ENCODE results near the gene CLK3.
"Not testable (repeated sequence)": the region's sequence is repeated elsewhere in the genome, so short reads cannot be mapped to it uniquely, and the experiment has no call there.

CLK3 gene

GRCh38 chr15:74615508-74616365, at the start of gene CLK3:
Gene CLK3, plus strand, starts transcription at chr15:74615836. Its CDS starts 3,361 bp downstream, at chr15:74619197.
- in situ Hi-C loops (cut with MboI; ENCODE audit: low sequenced_read_pairs): no loop called here

GRCh38 chr15:74568594-74568993, 47.0 kb upstream of the CLK3 start:
- in situ Hi-C loops (cut with MboI; ENCODE audit: low sequenced_read_pairs): no loop called here

DNA sequence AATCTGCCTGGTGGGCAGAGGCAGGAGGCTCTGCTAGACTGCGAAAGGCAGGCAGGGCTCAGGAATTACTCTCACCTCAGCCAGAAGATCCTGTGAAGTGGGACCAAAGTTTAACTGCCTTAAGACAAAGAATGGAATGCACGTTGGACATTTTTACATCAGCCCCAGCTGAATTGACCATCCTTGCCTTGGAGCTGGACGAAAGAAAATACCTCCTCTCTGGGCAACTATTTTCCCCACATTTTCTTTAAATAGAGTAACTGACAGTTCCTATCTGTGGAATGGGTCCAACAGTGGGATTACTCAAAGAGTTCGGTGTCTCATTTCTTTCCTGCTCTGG, 45.9 kb upstream of the CLK3 start:
- in situ Hi-C loops (cut with MboI; ENCODE audit: low sequenced_read_pairs): no loop called here

DNA sequence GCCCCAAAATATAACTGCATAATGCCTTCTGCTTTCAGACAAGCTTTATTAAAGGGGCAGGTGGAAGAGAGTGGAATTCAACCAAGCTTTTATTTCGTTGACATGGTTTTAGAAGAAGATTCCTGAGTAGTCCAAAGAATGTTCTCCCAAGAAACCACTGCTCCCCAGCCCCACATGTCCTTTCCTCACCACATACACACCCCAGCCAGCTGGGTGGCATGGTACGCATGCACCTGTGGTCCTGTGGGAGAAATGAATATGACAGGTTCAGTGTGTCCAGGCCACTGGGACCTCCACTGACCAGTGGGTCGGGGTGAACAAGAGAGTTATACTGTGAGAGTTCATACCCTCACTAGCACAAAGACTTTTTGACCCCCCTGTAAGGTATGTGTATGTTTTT, 44.4 kb upstream of the CLK3 start:
- in situ Hi-C loops (cut with MboI; ENCODE audit: low sequenced_read_pairs): no loop called here

DNA sequence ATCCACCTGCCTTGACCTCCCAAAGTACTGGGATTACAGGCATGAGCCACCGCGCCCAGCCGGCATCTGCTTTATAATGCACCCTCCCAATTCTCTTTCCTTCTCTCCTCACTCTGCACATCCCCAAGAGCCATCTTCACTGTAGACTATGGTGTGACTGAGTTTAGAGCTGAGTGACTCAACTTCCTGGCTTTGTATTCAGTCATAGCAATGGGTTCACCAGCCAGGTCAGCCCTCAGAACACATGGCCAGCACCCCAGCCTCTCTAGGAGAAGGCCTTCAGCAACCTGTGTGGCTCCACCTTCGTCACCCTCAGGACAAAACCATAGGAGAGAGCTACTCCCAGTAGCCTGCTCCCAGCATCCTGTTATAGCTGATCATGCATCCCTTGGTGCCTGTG, 41.6 kb upstream of the CLK3 start:
- in situ Hi-C loops (cut with MboI; ENCODE audit: low sequenced_read_pairs): no loop called here

DNA sequence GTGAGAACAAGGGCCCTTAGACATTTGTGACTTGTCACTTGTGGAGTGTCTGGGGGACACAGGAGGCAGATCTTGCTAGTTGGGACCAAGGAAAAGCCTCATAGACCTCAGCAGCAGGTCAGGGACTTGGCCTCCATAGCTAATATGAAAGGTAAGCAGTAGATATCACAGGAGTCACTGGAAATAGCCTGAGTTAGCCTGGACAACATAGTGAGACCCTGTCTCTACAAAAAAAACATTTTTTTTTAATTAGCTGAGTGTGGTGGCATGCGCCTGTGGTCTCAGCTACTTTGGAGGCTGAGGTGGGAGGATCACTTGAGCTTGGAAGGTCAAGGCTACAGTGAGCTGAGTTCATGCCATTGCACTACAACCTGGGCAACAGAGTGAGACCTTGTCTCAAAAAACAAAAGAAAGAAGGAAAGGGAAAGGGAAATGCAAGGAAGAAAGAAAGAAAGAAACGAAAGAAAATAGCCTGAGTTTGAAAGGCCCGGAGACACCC, 37.1 kb upstream of the CLK3 start:
- in situ Hi-C loops (cut with MboI; ENCODE audit: low sequenced_read_pairs): no loop called here

DNA sequence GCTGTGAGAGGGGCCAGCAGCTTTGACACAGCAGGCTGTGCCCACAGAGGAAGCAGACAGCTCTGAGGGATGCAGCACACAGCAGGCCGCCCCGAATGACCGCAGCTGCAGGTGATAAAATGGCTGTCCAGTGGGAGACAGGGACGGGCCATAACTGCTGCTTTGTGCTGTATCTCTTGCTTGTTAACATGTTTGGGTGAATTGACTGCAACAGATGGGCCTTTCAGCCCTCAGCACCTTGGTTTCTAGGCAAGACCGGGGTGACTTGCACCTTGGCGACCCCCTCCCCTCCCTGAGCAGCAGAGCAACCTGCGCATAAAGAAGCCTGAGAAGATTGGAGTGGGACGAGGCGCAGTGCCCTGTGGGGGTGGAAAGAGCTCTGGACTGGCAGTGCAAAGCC, 36.6 kb upstream of the CLK3 start:
- in situ Hi-C loops (cut with MboI; ENCODE audit: low sequenced_read_pairs): no loop called here

GRCh38 chr15:74580538-74581350, 34.9 kb upstream of the CLK3 start:
- in situ Hi-C loops (cut with MboI; ENCODE audit: low sequenced_read_pairs): no loop called here

- in situ Hi-C loops (cut with MboI; ENCODE audit: low sequenced_read_pairs): no loop called here
Measured at GRCh38 chr15:74584204-74584603, 31.4 kb upstream of the CLK3 start.

DNA sequence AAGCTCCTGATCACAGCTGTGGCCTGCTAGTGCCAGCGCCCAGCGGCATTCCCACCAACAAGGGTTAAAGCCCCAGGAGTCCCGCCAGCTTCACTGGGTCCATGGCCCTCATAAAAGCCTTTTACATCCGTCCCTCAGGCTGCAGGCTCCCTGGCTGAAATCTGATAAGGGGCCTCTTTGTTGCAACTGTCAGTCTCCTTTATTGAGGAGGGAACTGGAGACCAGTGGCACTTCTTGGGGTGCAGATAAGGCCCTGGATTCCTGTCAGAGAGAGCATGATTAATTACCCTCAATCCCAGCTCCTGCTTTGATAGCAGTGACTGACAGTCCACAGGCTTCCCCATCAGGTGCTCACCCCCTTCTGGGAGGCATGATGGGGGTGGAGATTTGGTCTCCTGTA, 30.9 kb upstream of the CLK3 start:
- in situ Hi-C loops (cut with MboI; ENCODE audit: low sequenced_read_pairs): no loop called here

DNA sequence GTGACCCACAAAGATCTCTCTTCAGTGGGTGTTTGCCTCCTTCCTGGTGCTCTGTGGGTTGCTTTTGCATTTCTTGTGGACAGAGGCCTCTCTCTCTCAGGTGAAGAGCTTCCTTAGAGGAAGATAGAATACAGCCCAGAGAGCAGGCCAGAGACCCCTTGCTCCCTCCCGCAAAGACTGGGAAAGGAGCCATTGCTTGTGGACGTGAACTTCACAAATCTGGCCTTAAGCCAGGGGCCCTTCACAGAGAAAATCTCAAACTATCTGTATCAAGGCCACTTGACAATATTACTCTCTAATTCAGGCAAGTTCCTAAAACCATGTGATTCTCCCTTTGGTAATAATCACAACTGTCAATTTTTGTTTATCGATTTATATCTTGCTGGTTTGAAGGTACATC, 30.4 kb upstream of the CLK3 start:
- in situ Hi-C loops (cut with MboI; ENCODE audit: low sequenced_read_pairs): no loop called here

DNA sequence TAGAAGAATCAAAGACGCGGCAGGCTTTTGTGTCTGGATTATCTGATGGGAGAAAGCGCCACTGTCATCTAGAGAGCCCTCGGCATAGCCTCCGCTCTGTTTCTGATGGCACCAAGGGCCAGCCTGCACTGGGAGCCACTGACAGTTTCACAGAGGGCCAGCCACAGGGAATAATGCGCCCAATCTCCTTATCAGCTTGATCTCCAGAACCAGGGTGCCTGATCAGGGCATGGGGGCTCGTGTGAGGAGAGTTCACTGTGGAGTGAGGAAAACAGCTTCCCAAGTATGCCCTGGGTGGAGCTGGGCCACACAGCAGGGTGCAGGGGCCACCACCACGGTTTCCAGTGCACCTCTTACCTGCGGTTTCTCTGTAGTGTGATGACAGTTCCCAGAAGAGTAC, 29.8 kb upstream of the CLK3 start:
- in situ Hi-C loops (cut with MboI; ENCODE audit: low sequenced_read_pairs): no loop called here

GRCh38 chr15:74589826-74590225, 25.8 kb upstream of the CLK3 start:
- in situ Hi-C loops (cut with MboI; ENCODE audit: low sequenced_read_pairs): no loop called here

- in situ Hi-C loops (cut with MboI; ENCODE audit: low sequenced_read_pairs): no loop called here
Measured at GRCh38 chr15:74592222-74592621, 23.4 kb upstream of the CLK3 start.

DNA sequence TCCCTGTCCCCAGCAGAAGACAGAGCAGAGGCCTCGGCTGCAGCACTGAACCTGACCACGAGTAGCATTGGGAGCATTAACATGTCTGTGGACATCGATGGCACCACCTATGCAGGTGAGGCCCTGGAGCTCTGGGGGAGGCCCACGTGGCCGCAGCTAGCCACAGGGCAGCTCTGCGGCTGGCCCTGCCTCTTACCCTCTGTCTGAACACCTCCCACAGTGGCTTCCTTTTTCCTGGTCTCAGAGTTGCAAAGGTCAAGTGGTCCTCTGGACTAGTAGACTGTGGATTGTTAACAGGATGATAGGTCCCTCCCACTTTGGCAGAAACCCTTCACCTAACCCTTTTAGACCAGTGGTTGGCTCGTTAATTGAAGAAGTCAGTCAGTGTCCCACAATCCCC, 22.5 kb upstream of the CLK3 start:
- in situ Hi-C loops (cut with MboI; ENCODE audit: low sequenced_read_pairs): no loop called here

- in situ Hi-C loops (cut with MboI; ENCODE audit: low sequenced_read_pairs): no loop called here
Measured at GRCh38 chr15:74594455-74594854, 21.2 kb upstream of the CLK3 start.

- in situ Hi-C loops (cut with MboI; ENCODE audit: low sequenced_read_pairs): no loop called here
Measured at GRCh38 chr15:74595271-74595670, 20.4 kb upstream of the CLK3 start.

GRCh38 chr15:74596736-74597135, 18.9 kb upstream of the CLK3 start:
- in situ Hi-C loops (cut with MboI; ENCODE audit: low sequenced_read_pairs): not testable (repeated sequence)

DNA sequence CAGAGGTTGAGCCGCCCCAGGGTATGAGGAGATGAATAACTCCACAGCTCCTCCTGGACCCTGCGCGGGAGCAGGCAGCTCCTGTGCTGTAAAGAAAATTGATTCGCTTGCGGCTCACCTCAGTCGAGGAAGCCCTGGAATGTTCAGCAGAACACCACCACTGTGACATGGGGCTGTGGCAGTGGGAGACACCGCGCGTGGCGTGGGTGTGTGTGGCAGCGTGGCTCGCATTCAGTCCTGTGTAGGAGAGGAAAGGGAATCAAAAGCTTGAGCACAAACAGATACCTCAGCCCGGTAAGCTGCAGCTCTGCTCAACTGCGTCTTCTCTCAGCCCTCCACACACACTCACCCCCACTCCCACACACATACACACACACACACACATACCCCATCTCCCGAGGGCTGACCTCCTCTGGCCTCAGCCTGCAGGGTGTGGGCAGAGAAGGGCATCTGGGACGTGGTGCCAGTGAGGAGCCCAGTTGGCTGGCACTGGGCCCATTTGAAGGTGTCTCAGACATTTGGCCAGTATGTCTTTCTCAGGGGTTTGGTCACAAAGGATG, 18.4 kb upstream of the CLK3 start:
- in situ Hi-C loops (cut with MboI; ENCODE audit: low sequenced_read_pairs): not testable (repeated sequence)

- in situ Hi-C loops (cut with MboI; ENCODE audit: low sequenced_read_pairs): no loop called here
Measured at GRCh38 chr15:74598126-74598842, 17.4 kb upstream of the CLK3 start.

DNA sequence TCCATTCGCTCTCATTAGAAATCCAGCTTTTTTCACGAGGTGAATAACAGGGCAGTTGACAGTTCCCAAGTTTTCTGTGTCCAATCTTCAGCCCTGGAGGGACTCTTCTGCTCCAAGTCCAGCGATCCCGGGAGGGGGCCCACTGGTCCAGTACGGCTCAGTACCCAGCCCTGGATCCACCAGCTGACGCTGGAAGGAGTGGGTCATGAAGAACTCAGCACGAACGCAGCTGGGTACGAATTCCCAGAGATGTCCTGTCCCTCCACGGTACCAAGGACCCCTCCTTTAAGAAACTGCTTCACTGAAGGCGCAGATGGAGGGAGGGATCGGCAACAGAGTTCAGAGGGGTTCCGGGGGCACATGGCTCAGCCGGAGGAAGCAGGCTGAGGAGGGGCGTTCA, 16.5 kb upstream of the CLK3 start:
- in situ Hi-C loops (cut with MboI; ENCODE audit: low sequenced_read_pairs): no loop called here
